ENCODE data around the gene TUBB2B. TPM values are rescaled to one million over a fixed set of nuclear protein-coding genes. Genes with fewer than 3 reads are reported as not detected.

The TUBB2B gene
- total RNA-seq, 1 experiment from 2014 or later = 0.86 TPM

DNA sequence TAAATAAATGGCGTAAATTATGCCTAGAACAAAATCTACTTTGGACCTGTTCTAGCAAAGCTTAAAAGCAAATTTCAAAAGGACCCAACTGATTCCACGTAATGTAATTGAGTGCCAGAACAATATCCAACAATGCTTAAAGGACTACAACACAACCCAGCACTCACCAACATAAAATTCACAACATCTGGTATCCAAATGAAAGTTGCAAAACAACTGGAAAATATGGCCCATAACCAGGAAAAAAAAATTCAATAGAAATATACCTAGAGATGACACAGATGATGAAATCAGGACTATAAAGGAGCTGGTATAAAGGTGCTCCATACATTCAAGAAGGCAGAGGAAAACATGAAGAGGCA is 14.1 kb downstream of the TUBB2B start:
- TF ChIP-seq ZFX (IDR thresholded peaks at IDR 0.05) (no peak), CBX3 (IDR thresholded peaks at IDR 0.05; ENCODE audit: low read depth) (no peak), SIN3A (IDR thresholded peaks at IDR 0.05; ENCODE audit: low read depth) (no peak), EZH2 (IDR thresholded peaks at IDR 0.05) (no peak), SP1 (IDR thresholded peaks at IDR 0.05; ENCODE audit: low read depth) (no peak), EZH2phosphoT487 (IDR thresholded peaks at IDR 0.05; ENCODE audit: borderline replicate concordance) (no peak), JUND (IDR thresholded peaks at IDR 0.05) (no peak), TCF7L2 (IDR thresholded peaks at IDR 0.05; ENCODE audit: borderline replicate concordance, extremely low read depth, insufficient read depth, insufficient read length) (no peak), ZNF274 (IDR thresholded peaks at IDR 0.05; ENCODE audit: low read depth, low read length) (no peak), SRF (IDR thresholded peaks at IDR 0.05; ENCODE audit: low read depth) (no peak)
- H3K9me3 ChIP-seq (ENCODE audit: control insufficient read depth in 1 of 2, insufficient read depth in 1 of 2, low read depth in 1 of 2, low read length in 2 of 2) = no peaks in the 10 kb centered on the region
- ATAC-seq = no peak
- H2AFZ ChIP-seq (ENCODE audit: low read depth, low read length, poor library complexity, severe bottlenecking) = no peak overlapping the region
- BruUV-seq (replicated peaks) = no TSS peak
- CTCF ChIA-PET = no interaction called here
- H3K9ac ChIP-seq (ENCODE audit: low read length) = no peak overlapping the region
- H4K20me1 ChIP-seq (ENCODE audit: insufficient read depth) = no peaks in the 10 kb centered on the region
- H3K36me3 ChIP-seq (ENCODE audit: control insufficient read depth in 1 of 2, insufficient read depth in 2 of 2, low read length in 2 of 2) = no peaks in the 10 kb centered on the region
- H3K4me3 ChIP-seq (replicated peaks in 1 of 2; ENCODE audit: low read depth in 1 of 2, low read length in 2 of 2) = no peak overlapping the region
- no peaks in the 10 kb centered on the region for H3K79me2 ChIP-seq (ENCODE audit: insufficient read depth, low read length)
- no peak overlapping the region for H3K27ac ChIP-seq (ENCODE audit: low read depth, low read length)
- DNase-seq (ENCODE audit: low read depth, low spot score) = no peak
- H3K4me1 ChIP-seq (ENCODE audit: control insufficient read depth in 1 of 2, insufficient read depth in 2 of 2, low read length in 2 of 2) = peaks cover 11 to 19% of the 10 kb centered on the region in 2 experiments
- intact Hi-C loops (cut with micrococcal nuclease) = no loop called here
- RAD21 ChIA-PET (ENCODE audit: low non-redundant PET in 1 of 2, low total read pairs in 2 of 2, uncharacterized antibody in 2 of 2, unreplicated experiment in 2 of 2) = no interaction called here
- no peak overlapping the region for H3K4me2 ChIP-seq (ENCODE audit: low read length)
- no peaks in the 10 kb centered on the region for H3K27me3 ChIP-seq (ENCODE audit: insufficient read depth, low read length)
- POLR2A ChIA-PET = no interaction called here
- no peaks in the 10 kb centered on the region for H3K9me2 ChIP-seq (ENCODE audit: insufficient read depth)

- no peaks in the 10 kb centered on the region for H3K9me3 ChIP-seq (ENCODE audit: control insufficient read depth in 1 of 2, insufficient read depth in 1 of 2, low read depth in 1 of 2, low read length in 2 of 2)
- H3K4me1 ChIP-seq (ENCODE audit: control insufficient read depth in 1 of 2, insufficient read depth in 2 of 2, low read length in 2 of 2) = peaks cover 12 to 26% of the 10 kb centered on the region in 2 experiments
- POLR2A ChIA-PET = no interaction called here
- no peak overlapping the region for H3K4me2 ChIP-seq (ENCODE audit: low read length)
- DNase-seq (ENCODE audit: low read depth, low spot score) (no peak), ATAC-seq (no peak)
- no peak overlapping the region for H3K9ac ChIP-seq (ENCODE audit: low read length)
- CTCF ChIA-PET = no interaction called here
- no peaks in the 10 kb centered on the region for H4K20me1 ChIP-seq (ENCODE audit: insufficient read depth)
- RAD21 ChIA-PET (ENCODE audit: low non-redundant PET in 1 of 2, low total read pairs in 2 of 2, uncharacterized antibody in 2 of 2, unreplicated experiment in 2 of 2) = no interaction called here
- no peaks in the 10 kb centered on the region for H3K79me2 ChIP-seq (ENCODE audit: insufficient read depth, low read length)
- no peaks in the 10 kb centered on the region for H3K9me2 ChIP-seq (ENCODE audit: insufficient read depth)
- no peak overlapping the region for H3K27ac ChIP-seq (ENCODE audit: low read depth, low read length)
- BruUV-seq (replicated peaks) = no TSS peak
- TF ChIP-seq POLR2A (IDR thresholded peaks at IDR 0.05; ENCODE audit: borderline replicate concordance, extremely low read depth, insufficient read depth, insufficient read length) (no peak), EZH2phosphoT487 (IDR thresholded peaks at IDR 0.05; ENCODE audit: borderline replicate concordance) (no peak), CBX3 (IDR thresholded peaks at IDR 0.05; ENCODE audit: low read depth) (no peak), CEBPB (IDR thresholded peaks at IDR 0.05; ENCODE audit: low read depth) (no peak), ZFX (IDR thresholded peaks at IDR 0.05) (no peak), JUND (IDR thresholded peaks at IDR 0.05) (no peak), ZBTB33 (IDR thresholded peaks at IDR 0.05; ENCODE audit: extremely low read depth, insufficient replicate concordance, low read length) (no peak), FOSL1 (IDR thresholded peaks at IDR 0.05; ENCODE audit: low read depth) (no peak), SIN3A (IDR thresholded peaks at IDR 0.05; ENCODE audit: low read depth) (no peak), ZNF274 (IDR thresholded peaks at IDR 0.05; ENCODE audit: low read depth, low read length) (no peak), RAD21 (IDR thresholded peaks at IDR 0.05; ENCODE audit: low read depth) (no peak), MAX (IDR thresholded peaks at IDR 0.05) (no peak), YY1 (IDR thresholded peaks at IDR 0.05; ENCODE audit: extremely low read depth, insufficient replicate concordance, low read depth, low read length) (no peak), POLR2AphosphoS5 (IDR thresholded peaks at IDR 0.05; ENCODE audit: low read depth, low read length) (no peak)
- TF ChIP-seq, protein P1, sequence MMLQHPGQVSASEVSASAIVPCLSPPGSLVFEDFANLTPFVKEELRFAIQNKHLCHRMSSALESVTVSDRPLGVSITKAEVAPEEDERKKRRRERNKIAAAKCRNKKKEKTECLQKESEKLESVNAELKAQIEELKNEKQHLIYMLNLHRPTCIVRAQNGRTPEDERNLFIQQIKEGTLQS (IDR thresholded peaks at IDR 0.05) = no peak
- intact Hi-C loops (cut with micrococcal nuclease) = no loop called here
- H3K27me3 ChIP-seq (ENCODE audit: insufficient read depth, low read length) = no peaks in the 10 kb centered on the region
- H2AFZ ChIP-seq (ENCODE audit: low read depth, low read length, poor library complexity, severe bottlenecking) = no peak overlapping the region
- H3K4me3 ChIP-seq (replicated peaks in 1 of 2; ENCODE audit: low read depth in 1 of 2, low read length in 2 of 2) = no peak overlapping the region
- H3K36me3 ChIP-seq (ENCODE audit: control insufficient read depth in 1 of 2, insufficient read depth in 2 of 2, low read length in 2 of 2) = no peaks in the 10 kb centered on the region
Observed at GRCh38 chr6:3212261-3212660, 15.2 kb downstream of the TUBB2B start.

Measured in HCT116 (cell line).